A673 (cell line): Measurements from ENCODE around the gene RMRP. TPM values are rescaled to one million over a fixed set of nuclear protein-coding genes. Genes with fewer than 3 reads are reported as not detected.

Experiments
- BruUV-seq: library from RNA; stranded (reverse); fragments of 400-500 nt; replicated peaks from 2 replicates; lab custom pipeline; 2021; lab: Mats Ljungman, UMichigan
- CTCF ChIA-PET: fragments of 300-600 bp; sonication (Branson Sonifier 250); formaldehyde crosslinking; loops from one replicate; lab custom pipeline; 2022; ENCODE audit warnings: antibody characterized with exemption; lab: Charles Lee
- POLR2A ChIA-PET: fragments of 300-600 bp; sonication (Branson Sonifier 250); formaldehyde crosslinking; loops from one replicate; lab custom pipeline; 2022; ENCODE audit warnings: antibody characterized with exemption; ENCODE audit not compliant: low non-redundant PET; lab: Charles Lee
- DNase-seq: peaks from one replicate; pipeline ENCODE4 v3.0.0-alpha.2; 2015; ENCODE audit warnings: low spot score
- H3K27ac ChIP-seq: fragments of 200-600 bp; sonication (generic); 2 replicates; pipeline ENCODE4 v1.5.1; 2016; ENCODE audit warnings: mixed run types, low read depth, mild to moderate bottlenecking, mixed read lengths, antibody characterized with exemption, low read length; ENCODE audit not compliant: poor library complexity, severe bottlenecking
- H3K27me3 ChIP-seq: fragments of 200-600 bp; sonication (generic); replicated peaks from 2 replicates; pipeline ENCODE4 v1.6.1; 2017; ENCODE audit warnings: mixed run types, low read depth, mild to moderate bottlenecking, mixed read lengths, antibody characterized with exemption, low read length; ENCODE audit not compliant: insufficient read depth, poor library complexity
- H3K36me3 ChIP-seq: fragments of 200-600 bp; sonication (generic); 2 replicates; pipeline ENCODE4 v1.6.1; 2016; ENCODE audit warnings: mixed run types, mild to moderate bottlenecking, mixed read lengths, antibody characterized with exemption, low read length; ENCODE audit not compliant: insufficient read depth, poor library complexity, severe bottlenecking
- H3K4me1 ChIP-seq: fragments of 200-600 bp; sonication (generic); 2 replicates; pipeline ENCODE4 v1.6.1; 2017; ENCODE audit warnings: mixed run types, mild to moderate bottlenecking, mixed read lengths, antibody characterized with exemption, low read length; ENCODE audit not compliant: insufficient read depth, poor library complexity, severe bottlenecking
- H3K4me3 ChIP-seq: fragments of 200-600 bp; sonication (generic); 2 replicates; pipeline ENCODE4 v1.5.1; 2016; ENCODE audit warnings: low read depth, mixed run types, mild to moderate bottlenecking, mixed read lengths, low read length; ENCODE audit not compliant: poor library complexity, severe bottlenecking
- H3K9me3 ChIP-seq: fragments of 200-600 bp; sonication (generic); 2 replicates; pipeline ENCODE4 v1.6.1; 2016; ENCODE audit warnings: mixed run types, low read depth, mild to moderate bottlenecking, mixed read lengths, antibody characterized with exemption, low read length; ENCODE audit not compliant: poor library complexity, severe bottlenecking
- CTCF ChIP-seq: fragments of 300-800, 200-600 bp; sonication (generic); conservative IDR thresholded peaks from 2 replicates; pipeline ENCODE4 v1.5.1; 2017; ENCODE audit warnings: low read depth, mild to moderate bottlenecking, antibody characterized with exemption, low read length, moderate library complexity, mixed read lengths
- EZH2 ChIP-seq: fragments of 200-600 bp; sonication (generic); IDR thresholded peaks from 2 replicates; pipeline ENCODE4 v1.6.1; 2017; ENCODE audit warnings: borderline replicate concordance, low read depth, mild to moderate bottlenecking, mixed read lengths, antibody characterized with exemption, low read length; ENCODE audit not compliant: poor library complexity, severe bottlenecking
- intact Hi-C: fragments of 100-400 bp; cut with micrococcal nuclease; formaldehyde crosslinking; loops from one replicate; pipeline ENCODE4 v1.10.0; 2022; ENCODE audit not compliant: unreplicated experiment
- total RNA-seq: library from RNA; stranded (reverse); gene quantifications from 2 replicates; pipeline ENCODE4 v1.2.3, GENCODE V29; 2021

Gene RMRP
- total RNA-seq, 1 experiment from 2014 or later = 13,531 TPM

GRCh38 chr9:35656348-35656747, 1.5 kb downstream of the RMRP start:
- Histone ChIP-seq H3K36me3 (peaks cover 15% of the 10 kb centered on the region), H3K27me3 (no peaks in the 10 kb centered on the region), H3K27ac (no peak overlapping the region), H3K4me3 (no peak overlapping the region), H3K4me1 (peaks cover 11% of the 10 kb centered on the region), H3K9me3 (no peaks in the 10 kb centered on the region)
- intact Hi-C loops = loop anchor here (5.0 kb wide), 3 partner anchors 76 to 539 kb away; partner anchors contain the start of genes ATOSB, CREB3, SPAG8 and TLN1
- TF ChIP-seq CTCF (no peak), EZH2 (no peak)
- POLR2A ChIA-PET = no interaction called here
- BruUV-seq = no TSS peak
- no peak for DNase-seq
- CTCF ChIA-PET = no interaction called here

DNA sequence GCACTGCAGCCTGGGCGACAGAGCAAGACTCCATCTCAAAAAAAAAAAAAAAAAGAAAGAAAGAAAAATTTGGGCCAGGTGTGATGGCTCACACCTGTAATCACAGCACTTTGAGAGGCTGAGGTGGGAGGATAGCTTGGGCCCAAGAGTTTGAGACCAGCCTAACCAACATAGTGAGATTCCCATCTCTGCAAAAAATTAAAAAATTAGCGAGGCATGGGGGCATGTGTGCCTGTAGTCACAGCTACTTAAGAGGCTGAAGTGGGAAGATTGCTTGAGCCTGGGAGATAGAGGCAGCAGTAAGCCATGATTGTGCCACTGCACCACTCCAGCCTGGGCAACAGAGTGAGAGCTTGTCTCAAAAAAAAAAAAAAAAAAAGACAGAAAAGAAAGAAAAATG, 4.2 kb downstream of the RMRP start:
- Histone ChIP-seq H3K9me3 (no peaks in the 10 kb centered on the region), H3K27ac (no peak overlapping the region), H3K36me3 (no peaks in the 10 kb centered on the region), H3K4me3 (no peak overlapping the region), H3K27me3 (no peaks in the 10 kb centered on the region), H3K4me1 (no peaks in the 10 kb centered on the region)
- BruUV-seq = no TSS peak
- intact Hi-C loops = no loop called here
- no peak for DNase-seq
- TF ChIP-seq CTCF (no peak), EZH2 (no peak)
- ChIA-PET CTCF (no interaction called here), POLR2A (no interaction called here)

- TF ChIP-seq EZH2 = no peak
These were observed 5.0 kb downstream of the RMRP start for GRCh38 chr9:35652829-35653209.

GRCh38 chr9:35651956-35652828, 5.6 kb downstream of the RMRP start:
- Histone ChIP-seq H3K27ac (no peak overlapping the region), H3K27me3 (no peaks in the 10 kb centered on the region), H3K4me1 (peaks cover 2% of the 10 kb centered on the region), H3K9me3 (no peaks in the 10 kb centered on the region), H3K36me3 (no peaks in the 10 kb centered on the region), H3K4me3 (no peak overlapping the region)
- intact Hi-C loops = no loop called here
- DNase-seq = no peak
- ChIA-PET POLR2A (no interaction called here), CTCF (no interaction called here)
- TF ChIP-seq EZH2 (no peak), CTCF (no peak)
- BruUV-seq = no TSS peak

More at GRCh38 chr9:35652829-35653209, 5.0 kb downstream of the RMRP start:
- H3K27me3 ChIP-seq = no peaks in the 10 kb centered on the region
- H3K36me3 ChIP-seq = no peaks in the 10 kb centered on the region
- no peaks in the 10 kb centered on the region for H3K9me3 ChIP-seq
- ChIA-PET POLR2A (no interaction called here), CTCF (no interaction called here)
- no peak overlapping the region for H3K27ac ChIP-seq
- no peak for DNase-seq
- BruUV-seq = no TSS peak
- intact Hi-C loops = no loop called here
- no peaks in the 10 kb centered on the region for H3K4me1 ChIP-seq
- H3K4me3 ChIP-seq = no peak overlapping the region
